Ramos (cell line): ENCODE results near the gene ICAM2.

ENCODE experiments used
- in situ Hi-C: fragments of 300-500 bp; cut with MboI; formaldehyde crosslinking; loops from one replicate; pipeline ENCODE4 v1.14.3; 2022; ENCODE audit warnings: low sequenced_read_pairs; ENCODE audit not compliant: unreplicated experiment

ICAM2 gene

DNA sequence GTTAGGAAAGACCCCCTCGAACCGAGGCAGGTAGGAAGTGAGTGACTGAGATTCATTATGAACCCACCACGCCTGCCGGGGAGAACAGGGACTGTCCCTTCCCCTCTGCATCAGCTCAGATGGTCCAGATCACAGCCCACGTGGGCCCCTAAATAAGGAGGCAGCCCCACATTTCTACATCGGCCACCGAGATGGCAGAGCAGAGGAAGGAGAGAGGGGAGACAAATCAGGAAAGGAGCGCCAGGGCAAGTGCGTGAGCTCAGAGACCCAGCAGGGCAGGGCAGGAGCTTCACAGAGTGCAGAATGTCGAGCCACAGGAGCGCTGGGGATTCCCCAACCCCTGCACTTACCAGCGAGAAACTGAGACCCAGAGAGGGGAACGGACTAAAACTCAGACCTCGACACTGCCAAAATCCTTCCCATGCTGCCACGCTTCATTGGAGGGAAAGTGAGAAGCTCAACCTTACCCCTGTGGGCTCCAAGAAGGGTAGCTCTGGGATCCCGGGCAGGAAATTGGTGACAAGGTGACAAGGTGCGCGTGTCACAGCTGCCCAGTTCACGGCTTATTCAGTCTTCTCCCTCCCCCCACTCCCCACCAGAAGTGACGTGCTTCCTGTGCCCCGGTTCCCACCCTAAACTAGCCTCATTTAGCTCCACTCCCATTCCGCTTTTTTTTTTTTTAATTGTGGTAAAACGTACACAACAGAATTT is at the start of gene ICAM2:
Gene ICAM2 (minus strand): TSS at position 578 of the 711 bp plus-strand sequence. CDS start 13,942 bp downstream, outside the sequence.
- in situ Hi-C loops: loop anchor here (10.0 kb wide), 1 partner anchor 105 kb away; the partner anchor contains the start of genes CSHL1 and GH1

DNA sequence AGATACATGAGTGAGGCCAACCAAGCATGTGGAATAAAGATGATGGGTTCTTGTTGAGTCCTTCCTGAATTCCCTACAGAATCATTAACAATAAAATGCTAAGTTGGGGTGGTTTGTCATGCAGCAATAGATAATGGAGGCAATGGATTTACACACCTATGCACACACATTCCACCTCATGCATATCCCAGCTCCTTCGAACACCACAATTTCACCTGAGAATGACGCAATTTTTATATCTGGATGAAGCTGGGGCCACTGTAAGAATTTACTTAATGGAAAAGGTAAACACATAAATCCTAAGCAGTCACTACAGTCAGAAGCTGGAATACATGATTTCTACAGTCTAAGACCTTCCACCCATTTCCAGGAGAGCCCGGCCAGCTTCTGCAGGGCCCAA is 49.8 kb upstream of the ICAM2 start:
- in situ Hi-C loops: no loop called here

GRCh38 chr17:64069143-64069542 is 48.7 kb upstream of the ICAM2 start:
- in situ Hi-C loops: loop anchor here (5.0 kb wide), 1 partner anchor 63 kb away; the partner anchor contains the start of gene ERN1

- in situ Hi-C loops: loop anchor here (5.0 kb wide), 1 partner anchor 65 kb away; the partner anchor contains the start of gene ERN1
Observed at GRCh38 chr17:64067657-64068056, 47.2 kb upstream of the ICAM2 start.

DNA sequence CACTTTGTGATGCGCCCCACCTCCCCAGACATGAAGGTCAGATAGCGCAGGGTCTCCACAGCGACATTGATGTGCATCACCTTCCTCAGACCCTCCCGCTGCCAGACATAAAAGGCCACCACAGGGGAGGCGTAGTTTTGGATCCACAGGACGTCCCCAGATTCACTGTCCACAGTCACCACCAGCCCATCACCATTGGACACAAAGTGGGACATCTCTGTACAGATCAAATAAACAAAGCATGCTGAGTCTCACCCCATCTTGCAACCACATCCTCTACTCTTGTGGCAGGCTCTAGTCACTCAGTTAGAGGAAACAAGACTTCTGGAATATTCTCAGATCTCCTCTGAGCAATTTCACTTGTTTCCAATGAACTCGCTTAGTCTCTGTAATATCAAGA is 46.3 kb upstream of the ICAM2 start:
- in situ Hi-C loops: loop anchor here (5.0 kb wide), 1 partner anchor 66 kb away; the partner anchor contains the start of gene ERN1

DNA sequence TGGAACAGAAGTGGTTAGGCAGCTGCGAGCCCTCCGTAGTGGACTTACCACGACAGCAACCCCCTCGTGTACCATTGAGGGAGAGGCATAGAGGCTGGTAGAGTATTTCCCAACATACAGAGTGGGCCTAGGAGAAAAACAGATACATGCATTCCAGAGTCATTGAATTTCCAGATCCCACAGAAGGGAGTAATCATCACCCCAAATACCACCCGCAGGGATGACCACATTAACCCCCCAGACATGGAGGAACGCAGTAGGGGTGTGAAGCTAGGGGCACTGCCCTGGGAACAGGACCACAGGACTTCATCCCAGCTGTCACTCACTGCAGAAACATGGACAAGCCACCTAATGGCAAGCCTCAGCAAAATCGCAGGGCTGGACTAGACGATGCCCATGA is 44.7 kb upstream of the ICAM2 start:
- in situ Hi-C loops: loop anchor here (5.0 kb wide), 1 partner anchor 67 kb away; the partner anchor contains the start of gene ERN1

GRCh38 chr17:64064331-64064730 is 43.9 kb upstream of the ICAM2 start:
- in situ Hi-C loops: no loop called here

DNA sequence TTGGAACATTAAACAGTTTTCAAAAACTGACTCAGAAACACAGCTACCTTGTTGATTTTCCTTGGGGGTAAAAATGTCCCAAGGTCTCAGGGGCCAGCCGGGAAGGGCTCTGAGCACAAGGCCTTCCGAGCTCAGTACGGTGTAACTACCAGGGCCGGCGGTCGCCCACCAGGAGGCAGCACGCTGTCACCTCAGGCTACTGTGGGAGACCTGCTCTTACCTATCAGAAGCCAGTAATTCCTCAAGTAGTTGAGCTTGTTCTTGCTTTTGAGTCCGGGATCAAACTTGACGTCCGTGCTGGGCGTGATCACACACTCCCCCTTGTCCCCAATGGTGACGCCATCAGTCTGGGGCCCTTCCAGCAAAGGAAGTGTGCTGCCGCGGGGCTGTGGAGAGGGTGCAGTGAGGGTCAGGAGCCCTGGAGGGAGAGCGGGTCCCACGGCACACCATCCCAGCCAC is 43.4 kb upstream of the ICAM2 start:
- in situ Hi-C loops: no loop called here

GRCh38 chr17:64063088-64063487 is 42.7 kb upstream of the ICAM2 start:
- in situ Hi-C loops: no loop called here

- in situ Hi-C loops: no loop called here
Observed at GRCh38 chr17:64061178-64061898, 40.9 kb upstream of the ICAM2 start.

DNA sequence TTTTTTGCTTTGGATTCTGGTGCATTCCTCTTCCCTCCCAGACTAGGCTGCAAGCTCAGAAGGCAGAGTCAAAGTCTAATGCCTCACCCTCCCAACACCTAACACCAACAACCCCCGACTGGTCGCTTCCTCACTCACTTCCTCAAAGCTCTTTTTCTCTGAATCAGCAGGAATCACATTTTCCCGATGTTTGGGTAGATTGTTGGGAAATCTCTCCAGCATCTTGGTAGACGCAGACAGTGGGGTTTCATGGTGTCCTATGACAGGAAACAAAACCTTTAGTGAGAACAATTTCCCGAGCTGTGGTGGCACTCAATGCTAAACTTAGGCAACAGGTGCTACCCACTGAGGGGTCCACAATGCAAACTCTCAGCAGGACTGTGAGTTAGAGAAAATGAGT is 39.9 kb upstream of the ICAM2 start:
- in situ Hi-C loops: no loop called here

- in situ Hi-C loops: loop anchor here (10.0 kb wide), 1 partner anchor 225 kb away; no protein-coding TSS in a partner anchor
Observed at GRCh38 chr17:64059756-64060155, 39.3 kb upstream of the ICAM2 start.

DNA sequence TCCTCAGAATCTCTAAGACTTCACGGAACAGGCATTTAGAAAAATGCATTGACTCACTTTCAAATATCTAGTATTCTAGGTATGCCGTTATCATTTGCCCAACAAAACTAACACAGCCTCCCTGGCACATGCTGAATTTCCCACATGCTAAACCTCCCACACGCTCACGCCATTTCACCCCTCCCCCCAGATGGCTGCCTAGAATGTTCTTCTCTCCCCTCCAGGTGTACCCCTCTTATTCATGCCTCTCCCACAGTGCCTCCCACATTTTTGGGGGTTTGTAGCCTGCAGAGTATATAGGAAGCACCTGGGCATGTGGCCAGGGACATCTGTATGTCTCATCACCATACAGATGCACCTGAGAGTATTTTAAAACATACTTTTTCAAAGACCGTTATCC is 38.2 kb upstream of the ICAM2 start:
- in situ Hi-C loops: loop anchor here (10.0 kb wide), 1 partner anchor 226 kb away; no protein-coding TSS in a partner anchor

- in situ Hi-C loops: loop anchor here (10.0 kb wide), 1 partner anchor 227 kb away; no protein-coding TSS in a partner anchor
Observed at GRCh38 chr17:64057701-64058263, 37.3 kb upstream of the ICAM2 start.

DNA sequence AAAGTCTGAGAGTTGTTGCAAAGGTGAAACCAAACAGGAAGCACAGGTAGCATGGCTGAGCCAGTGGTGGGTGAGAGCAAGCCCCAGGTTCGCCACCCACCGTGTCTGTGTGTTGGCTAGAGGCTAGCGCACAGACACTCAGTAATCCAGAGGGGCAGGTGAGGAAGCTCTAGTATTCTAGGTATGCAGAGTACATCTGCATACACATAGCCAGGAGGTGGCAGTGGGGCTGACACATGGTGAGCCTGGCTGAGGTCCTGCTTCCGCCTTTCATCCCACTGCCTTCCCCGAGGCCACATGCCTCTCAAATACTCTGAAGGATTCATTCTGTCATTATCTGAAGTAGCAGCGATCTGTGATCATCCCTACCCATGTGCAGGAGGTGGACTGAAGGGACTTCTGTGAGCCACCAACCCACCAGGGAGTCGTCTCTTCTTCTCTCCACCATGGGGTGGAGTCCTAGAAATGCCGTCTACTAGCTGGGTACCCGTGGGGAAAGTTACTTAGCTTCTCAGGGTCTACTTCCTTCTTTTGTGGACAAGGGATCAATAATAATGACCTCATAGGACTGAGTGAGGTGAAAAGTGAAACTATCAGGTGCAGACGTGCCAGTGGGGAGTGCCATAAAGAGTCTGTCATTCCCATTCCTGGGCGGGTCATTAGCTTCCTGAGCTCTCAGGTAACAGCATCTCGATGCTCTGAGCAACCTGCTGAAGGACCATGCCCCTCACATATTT is 36.0 kb upstream of the ICAM2 start:
- in situ Hi-C loops: loop anchor here (10.0 kb wide), 1 partner anchor 228 kb away; no protein-coding TSS in a partner anchor

DNA sequence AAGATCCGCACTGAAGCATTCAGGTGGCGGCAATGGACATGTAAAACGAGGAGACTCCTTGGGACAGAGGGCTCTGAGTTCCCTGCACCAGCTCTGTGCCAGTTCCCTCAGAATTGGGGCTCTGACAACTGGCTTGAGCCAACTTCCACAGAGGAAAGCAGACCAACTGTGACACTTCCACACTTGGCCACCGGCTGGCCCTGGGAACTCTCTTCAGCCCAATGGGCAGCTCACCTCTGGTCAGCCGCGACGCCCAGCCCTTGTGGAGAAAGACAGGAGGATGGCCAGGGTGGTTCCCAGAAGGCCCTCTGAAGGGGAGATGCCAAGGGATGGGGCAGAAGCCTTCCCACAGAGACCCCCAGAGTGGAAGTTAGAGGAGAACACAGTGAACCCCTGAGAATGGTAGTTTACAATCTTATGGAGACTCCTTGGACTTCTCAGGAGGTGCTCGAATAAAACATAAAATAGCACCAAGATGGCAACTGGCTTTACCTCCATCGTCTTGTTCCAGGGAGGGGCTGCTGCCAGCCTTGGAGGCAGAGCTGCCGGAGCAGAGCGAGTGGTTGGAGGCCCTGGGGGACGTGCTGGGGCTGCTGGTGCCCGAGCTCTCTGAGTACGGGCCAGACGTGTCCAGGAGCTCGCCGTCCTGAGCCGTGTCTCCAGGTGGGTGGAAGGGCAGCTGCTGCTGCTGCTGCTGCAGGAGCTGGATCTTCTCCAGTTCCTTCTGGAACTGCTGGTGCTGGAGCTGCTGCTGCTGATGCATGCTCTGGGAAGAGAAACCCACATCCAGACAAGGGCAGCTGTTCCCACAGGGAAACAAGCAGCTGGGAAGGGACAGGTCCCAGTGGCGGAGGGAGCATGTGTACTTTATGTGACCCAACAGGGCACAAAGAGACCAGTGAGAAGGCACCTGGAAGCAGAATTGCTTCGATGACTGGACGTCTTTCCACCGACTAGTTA is 35.0 kb upstream of the ICAM2 start:
- in situ Hi-C loops: loop anchor here (10.0 kb wide), 1 partner anchor 229 kb away; no protein-coding TSS in a partner anchor

GRCh38 chr17:64054304-64054703 is 33.9 kb upstream of the ICAM2 start:
- in situ Hi-C loops: loop anchor here (10.0 kb wide), 1 partner anchor 230 kb away; no protein-coding TSS in a partner anchor

DNA sequence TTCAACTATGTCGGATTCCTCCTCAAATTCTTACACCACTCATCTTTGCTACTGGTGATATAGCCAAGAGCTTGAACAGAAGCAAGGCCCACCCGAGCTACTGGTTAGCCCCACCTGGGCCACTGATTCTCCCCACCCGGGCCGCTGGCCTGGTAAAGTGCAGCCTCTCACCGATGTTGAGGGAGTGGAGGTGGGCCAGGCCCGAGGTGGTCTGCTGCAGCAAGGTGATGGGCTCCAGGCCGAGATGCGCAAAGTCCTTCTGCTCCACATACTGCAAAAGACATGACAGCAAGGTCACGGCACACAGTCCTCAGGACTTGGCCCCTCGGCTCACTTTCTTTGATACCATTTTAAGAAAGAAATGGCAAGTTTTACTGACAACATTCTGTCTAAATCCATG is 32.7 kb upstream of the ICAM2 start:
- in situ Hi-C loops: loop anchor here (10.0 kb wide), 1 partner anchor 232 kb away; no protein-coding TSS in a partner anchor
